ENCODE results near the gene SERPINA1. TPM values are rescaled to one million over a fixed set of nuclear protein-coding genes. Genes with fewer than 3 reads are reported as not detected.

The SERPINA1 gene
- total and polyA plus RNA-seq, 2 of the 13 experiments (the other 11 are each of a cell fraction or from before 2014, with no cell fraction given), result 3,266 to 11,015 TPM

GRCh38 chr14:94368956-94369355 lies 19.4 kb downstream of the SERPINA1 start (continued):
- TF ChIP-seq BRF2 (CRISPR knock-in tag; IDR thresholded peaks at IDR 0.05) (no peak), EED (CRISPR knock-in tag; IDR thresholded peaks at IDR 0.05) (no peak), HNF1A (IDR thresholded peaks at IDR 0.05; ENCODE audit: low read depth) (peak; percentile 73; the same call in 1 of the 2 replicates), HNF1A (CRISPR knock-in tag; IDR thresholded peaks at IDR 0.05; ENCODE audit: borderline replicate concordance) (peak; percentile 52; the same call in 1 of the 2 replicates), ZNF629 (CRISPR knock-in tag; conservative IDR thresholded peaks at IDR 0.05) (peak; percentile 38; the same call in 1 of the 2 replicates), ZZZ3 (CRISPR knock-in tag; IDR thresholded peaks at IDR 0.05; ENCODE audit: borderline replicate concordance) (no peak), ZNF451 (CRISPR knock-in tag; IDR thresholded peaks at IDR 0.05) (0 out of 2 replicates have a peak, but pooled peaks have one; percentile 45), ZBTB1 (CRISPR knock-in tag; IDR thresholded peaks at IDR 0.05; ENCODE audit: borderline replicate concordance) (no peak), PHB2 (IDR thresholded peaks at IDR 0.05; ENCODE audit: partially characterized antibody) (no peak), ETV6 (CRISPR knock-in tag; conservative IDR thresholded peaks at IDR 0.05) (no peak)
